ENCODE data around the gene TNFRSF4. TPM values are rescaled to one million over a fixed set of nuclear protein-coding genes. Genes with fewer than 3 reads are reported as not detected.

The TNFRSF4 gene
- total and polyA plus RNA-seq, 9 of the 15 experiments (the other 6 are each of a cell fraction or from before 2014, with no cell fraction given) = 0.07 to 0.44 (median 0.19) TPM; not detected in 5

GRCh38 chr1:1232208-1232795 is 18.3 kb upstream of the TNFRSF4 start, which contains the start of gene B3GALT6 (continued):
- peak; percentile 60; the same call in 1 of the 2 replicates for TF ChIP-seq MGA (IDR thresholded peaks at IDR 0.05)
- TF ChIP-seq TRIM25 (IDR thresholded peaks at IDR 0.05; ENCODE audit: borderline replicate concordance) = no peak
- no peak for TF ChIP-seq KAT8 (IDR thresholded peaks at IDR 0.05; ENCODE audit: low read depth)
- no peak for TF ChIP-seq SFPQ (IDR thresholded peaks at IDR 0.05; ENCODE audit: low read depth, low read length)
- no peak for TF ChIP-seq SAFB (IDR thresholded peaks at IDR 0.05; ENCODE audit: borderline replicate concordance, low read depth, low read length)
- TF ChIP-seq ZBTB34 (CRISPR knock-in tag; IDR thresholded peaks at IDR 0.05) = no peak
- TF ChIP-seq PKNOX1 (IDR thresholded peaks at IDR 0.05) = no peak
- TF ChIP-seq MAZ (CRISPR knock-in tag; conservative IDR thresholded peaks at IDR 0.05 in 1 of 2, IDR thresholded peaks at IDR 0.05 in 1 of 2) = no peak

All from K562 (cell line).